ENCODE data around the gene SLC12A5.

SLC12A5 gene

GRCh38 chr20:46030284-46031013 lies 1.4 kb downstream of the SLC12A5 start:
- DNase-seq: no peak

- DNase-seq: no peak
Observed at GRCh38 chr20:46031014-46031569, 2.1 kb downstream of the SLC12A5 start.

- no peak for DNase-seq
Observed at GRCh38 chr20:46031701-46032254, 2.8 kb downstream of the SLC12A5 start.

GRCh38 chr20:46034039-46034438 lies 5.0 kb downstream of the SLC12A5 start:
- DNase-seq: no peak

GRCh38 chr20:46035253-46035652 lies 6.2 kb downstream of the SLC12A5 start:
- no peak for DNase-seq

- no peak for DNase-seq
Observed at GRCh38 chr20:46035713-46036112, 6.7 kb downstream of the SLC12A5 start.

GRCh38 chr20:46036370-46036769 lies 7.4 kb downstream of the SLC12A5 start:
- DNase-seq: no peak

- no peak for DNase-seq
Observed at GRCh38 chr20:46037036-46037435, 8.0 kb downstream of the SLC12A5 start.

GRCh38 chr20:46040902-46041535 lies 12.0 kb downstream of the SLC12A5 start:
- peak; percentile 52 for DNase-seq

GRCh38 chr20:46043556-46043955 lies 14.5 kb downstream of the SLC12A5 start:
- DNase-seq: no peak

- no peak for DNase-seq
Observed at GRCh38 chr20:46044896-46045295, 15.9 kb downstream of the SLC12A5 start.

- no peak for DNase-seq
Observed at GRCh38 chr20:46046588-46047310, 17.7 kb downstream of the SLC12A5 start.

- DNase-seq: no peak
Observed at GRCh38 chr20:46047821-46048220, 18.8 kb downstream of the SLC12A5 start.

GRCh38 chr20:46049190-46049589 lies 20.2 kb downstream of the SLC12A5 start:
- DNase-seq: no peak

GRCh38 chr20:46049815-46050214 lies 20.8 kb downstream of the SLC12A5 start:
- DNase-seq: no peak

GRCh38 chr20:46050444-46050843 lies 21.4 kb downstream of the SLC12A5 start:
- no peak for DNase-seq

GRCh38 chr20:46050885-46051284 lies 21.9 kb downstream of the SLC12A5 start:
- DNase-seq: no peak

- no peak for DNase-seq
Observed at GRCh38 chr20:46051556-46052308, 22.7 kb downstream of the SLC12A5 start.

- no peak for DNase-seq
Observed at GRCh38 chr20:46053416-46053815, 24.4 kb downstream of the SLC12A5 start.

- no peak for DNase-seq
Observed at GRCh38 chr20:46054606-46055005, 25.6 kb downstream of the SLC12A5 start.

GRCh38 chr20:46055269-46055668 lies 26.3 kb downstream of the SLC12A5 start:
- DNase-seq: no peak

- DNase-seq: no peak
Observed at GRCh38 chr20:46056027-46056833, 27.2 kb downstream of the SLC12A5 start.
